H9 (cell line): Measurements from ENCODE around the gene SMYD1. TPM values are rescaled to one million over a fixed set of nuclear protein-coding genes. Genes with fewer than 3 reads are reported as not detected.

Experiments used
- DNase-seq: peaks from one replicate; pipeline ENCODE4 v3.0.0-alpha.2; 2017
- H2AFZ ChIP-seq: one replicate; pipeline ENCODE4 v1.6.1; 2013; ENCODE audit warnings: mild to moderate bottlenecking, low read length, control low read depth, moderate library complexity
- H2AK5ac ChIP-seq: 2 replicates; pipeline ENCODE4 v1.6.1; 2013; ENCODE audit warnings: low read length, control low read depth, mixed read lengths; ENCODE audit not compliant: insufficient read length
- H2BK120ac ChIP-seq: one replicate; pipeline ENCODE4 v1.6.1; 2013; ENCODE audit warnings: low read depth, mild to moderate bottlenecking, low read length, control low read depth, inconsistent platforms; ENCODE audit not compliant: poor library complexity, severe bottlenecking
- H2BK12ac ChIP-seq: 2 replicates; pipeline ENCODE4 v1.6.1; 2013; ENCODE audit warnings: low read length, control low read depth, mixed read lengths, low read depth; ENCODE audit not compliant: insufficient read length
- H2BK15ac ChIP-seq: 2 replicates; pipeline ENCODE4 v1.6.1; 2013; ENCODE audit warnings: low read depth, low read length, control low read depth
- H2BK20ac ChIP-seq: one replicate; pipeline ENCODE4 v1.6.1; 2013; ENCODE audit warnings: low read depth, mild to moderate bottlenecking, low read length, control low read depth, inconsistent platforms; ENCODE audit not compliant: poor library complexity, severe bottlenecking
- H2BK5ac ChIP-seq: 2 replicates; pipeline ENCODE4 v1.6.1; 2013; ENCODE audit warnings: low read length, control low read depth, mixed read lengths; ENCODE audit not compliant: insufficient read length
- H3K14ac ChIP-seq: 2 replicates; pipeline ENCODE4 v1.6.1; 2013; ENCODE audit warnings: low read length, control low read depth; ENCODE audit not compliant: insufficient read depth
- H3K18ac ChIP-seq: 2 replicates; pipeline ENCODE4 v1.6.1; 2013; ENCODE audit warnings: low read depth, mild to moderate bottlenecking, mixed read lengths, low read length, control low read depth; ENCODE audit not compliant: insufficient read length
- H3K23ac ChIP-seq: 2 replicates; pipeline ENCODE4 v1.6.1; 2013; ENCODE audit warnings: low read length, control low read depth, mixed read lengths, low read depth; ENCODE audit not compliant: insufficient read length
- H3K23me2 ChIP-seq: 2 replicates; pipeline ENCODE4 v1.6.1; 2013; ENCODE audit warnings: low read depth, mild to moderate bottlenecking, mixed read lengths, low read length, control low read depth; ENCODE audit not compliant: insufficient read length, poor library complexity, severe bottlenecking
- H3K27ac ChIP-seq: 2 replicates; pipeline ENCODE4 v1.5.1; 2013; ENCODE audit warnings: low read length, control low read depth, mixed read lengths, low read depth; ENCODE audit not compliant: insufficient read length
- H3K27me3 ChIP-seq: 2 replicates; pipeline ENCODE4 v1.6.1; 2013; ENCODE audit warnings: low read length, control low read depth, inconsistent platforms; ENCODE audit not compliant: insufficient read depth
- H3K4ac ChIP-seq: 2 replicates; pipeline ENCODE4 v1.6.1; 2013; ENCODE audit warnings: low read depth, mild to moderate bottlenecking, control low read depth, inconsistent platforms, low read length, moderate library complexity
- H3K4me1 ChIP-seq: 2 replicates; pipeline ENCODE4 v1.6.1; 2013; ENCODE audit warnings: low read length, control low read depth, inconsistent platforms; ENCODE audit not compliant: insufficient read depth
- H3K4me2 ChIP-seq: 2 replicates; pipeline ENCODE4 v1.6.1; 2013; ENCODE audit warnings: low read length, control low read depth, mixed read lengths; ENCODE audit not compliant: insufficient read length, insufficient read depth
- H3K56ac ChIP-seq: 2 replicates; pipeline ENCODE4 v1.6.1; 2013; ENCODE audit warnings: low read depth, mild to moderate bottlenecking, mixed read lengths, low read length, control low read depth; ENCODE audit not compliant: insufficient read length
- H3K79me1 ChIP-seq: 2 replicates; pipeline ENCODE4 v1.6.1; 2013; ENCODE audit warnings: low read depth, mild to moderate bottlenecking, moderate library complexity, low read length, control low read depth, inconsistent platforms; ENCODE audit not compliant: insufficient read depth, poor library complexity, severe bottlenecking
- H3K79me2 ChIP-seq: 2 replicates; pipeline ENCODE4 v1.6.1; 2013; ENCODE audit warnings: low read length, control low read depth, inconsistent platforms; ENCODE audit not compliant: insufficient read depth
- H3K9ac ChIP-seq: 2 replicates; pipeline ENCODE4 v1.6.1; 2013; ENCODE audit warnings: low read length, control low read depth, mixed read lengths; ENCODE audit not compliant: insufficient read length; ENCODE audit errors: extremely low read depth
- H3K9me3 ChIP-seq: one replicate; pipeline ENCODE4 v1.6.1; 2013; ENCODE audit warnings: low read depth, low read length, inconsistent platforms; ENCODE audit not compliant: control insufficient read depth
- H3T11ph ChIP-seq: one replicate; pipeline ENCODE4 v1.6.1; 2013; ENCODE audit warnings: mild to moderate bottlenecking, low read length, control low read depth, inconsistent platforms
- H4K20me1 ChIP-seq: one replicate; pipeline ENCODE4 v1.6.1; 2013; ENCODE audit not compliant: control insufficient read depth, insufficient read length, insufficient read depth
- H4K5ac ChIP-seq: 2 replicates; pipeline ENCODE4 v1.6.1; 2013; ENCODE audit warnings: low read depth, mild to moderate bottlenecking, mixed read lengths, low read length, control low read depth; ENCODE audit not compliant: insufficient read length
- H4K8ac ChIP-seq: replicated peaks from 2 replicates; pipeline ENCODE4 v1.6.1; 2013; ENCODE audit warnings: low read length, control low read depth, mixed read lengths, low read depth; ENCODE audit not compliant: insufficient read length
- H4K91ac ChIP-seq: 2 replicates; pipeline ENCODE4 v1.6.1; 2013; ENCODE audit warnings: low read depth, mild to moderate bottlenecking, moderate library complexity, mixed read lengths, low read length, control low read depth; ENCODE audit not compliant: insufficient read length
- H3K27ac Mint-ChIP-seq, 3 experiments: 2 replicates in 2 of 3; 3 replicates in 1 of 3; pipeline ENCODE4 v1.8.0; 2020 to 2021; ENCODE audit warnings: mixed read lengths in 3 of 3, mild to moderate bottlenecking in 1 of 3, moderate library complexity in 1 of 3
- H3K27me3 Mint-ChIP-seq: 2 replicates; pipeline ENCODE4 v1.8.0; 2021; ENCODE audit warnings: low read depth, mild to moderate bottlenecking, moderate library complexity, mixed read lengths
- H3K36me3 Mint-ChIP-seq, 3 experiments: 2 replicates in 2 of 3; 3 replicates in 1 of 3; pipeline ENCODE4 v1.8.0; 2020 to 2021; ENCODE audit warnings: low read depth in 3 of 3, mixed read lengths in 3 of 3; ENCODE audit not compliant: insufficient read depth in 1 of 3
- H3K4me1 Mint-ChIP-seq, 2 experiments: 2 replicates each; pipeline ENCODE4 v1.8.0; 2020; ENCODE audit warnings: mixed read lengths in 2 of 2
- H3K4me3 Mint-ChIP-seq, 2 experiments: 2 replicates in 1 of 2; 3 replicates in 1 of 2; pipeline ENCODE4 v1.8.0; 2020 to 2021; ENCODE audit warnings: mild to moderate bottlenecking in 2 of 2, mixed read lengths in 2 of 2, moderate library complexity in 1 of 2
- H3K9me3 Mint-ChIP-seq, 2 experiments: 2 replicates in 1 of 2; 3 replicates in 1 of 2; pipeline ENCODE4 v1.8.0; 2020; ENCODE audit warnings: mild to moderate bottlenecking in 2 of 2, mixed read lengths in 2 of 2, moderate library complexity in 1 of 2
- CTCF ChIP-seq: fragments of 200-600 bp; sonication (generic); conservative IDR thresholded peaks from 3 replicates; pipeline ENCODE4 v1.8.0; 2021; ENCODE audit warnings: antibody characterized with exemption, mild to moderate bottlenecking
- WGBS: extraction: QIAGEN DNeasy Blood & Tissue Kit; methylation state at CpG from one replicate; pipeline ENCODE4 v1.1.7; 2013; ENCODE audit warnings: missing lambda C conversion rate, low lambda C conversion rate, mixed read lengths; ENCODE audit not compliant: insufficient read length; ENCODE audit errors: extremely low coverage; 5-methylcytosine and 5-hydroxymethylcytosine counted together
- total RNA-seq: library from RNA; stranded (reverse); gene quantifications from 2 replicates; pipeline ENCODE4 v1.2.1, GENCODE V29; 2021

Gene SMYD1
- total RNA-seq, 1 experiment from 2014 or later = not detected

GRCh38 chr2:88053934-88054781, 13.5 kb upstream of the SMYD1 start:
- no peaks in the 10 kb centered on the region for H3K27me3 ChIP-seq
- peaks cover 4 to 9% (median 6%) of the 10 kb centered on the region in 3 experiments; a peak in 5 of 7 replicates for H3K36me3 Mint-ChIP-seq
- no peak overlapping the region for H2BK5ac ChIP-seq
- H3K14ac ChIP-seq = no peak overlapping the region
- no peaks in the 10 kb centered on the region for H4K20me1 ChIP-seq
- peak overlapping the region in 1 of 3 experiments; percentile 99; a peak in 2 of 7 replicates for H3K27ac Mint-ChIP-seq
- no peak for TF ChIP-seq CTCF
- H2BK15ac ChIP-seq = no peak overlapping the region
- peak overlapping the region; percentile 85 for H3K4me2 ChIP-seq
- no peak overlapping the region for H3K18ac ChIP-seq
- no peaks in the 10 kb centered on the region for H3K23me2 ChIP-seq
- no peak overlapping the region for H3K4ac ChIP-seq
- no peak overlapping the region for H2AFZ ChIP-seq
- H3K27ac ChIP-seq = no peak overlapping the region
- no peak overlapping the region for H3K56ac ChIP-seq
- no peak overlapping the region for H3T11ph ChIP-seq
- H3K4me1 ChIP-seq = no peaks in the 10 kb centered on the region; the same call in 1 of the 2 replicates
- H2AK5ac ChIP-seq = no peak overlapping the region
- no peak for DNase-seq
- H4K5ac ChIP-seq = no peak overlapping the region
- no peaks in the 10 kb centered on the region; a peak in 2 of 5 replicates for H3K9me3 Mint-ChIP-seq
- H3K79me1 ChIP-seq = peaks cover 4% of the 10 kb centered on the region
- no peak overlapping the region for H3K23ac ChIP-seq
- no peaks in the 10 kb centered on the region; the same call in 1 of the 2 replicates for H3K79me2 ChIP-seq
- peak overlapping the region; percentile 95 for H3K4me3 Mint-ChIP-seq
- no peak overlapping the region for H2BK20ac ChIP-seq
- no CpG with 5 or more reads among the region's 10 CpGs for WGBS
- H2BK12ac ChIP-seq = no peak overlapping the region
- peak overlapping the region; percentile 55 for H3K9ac ChIP-seq
- H3K9me3 ChIP-seq = no peaks in the 10 kb centered on the region
- no peaks in the 10 kb centered on the region; the same call in 1 of the 2 replicates for H3K27me3 Mint-ChIP-seq
- H3K4me1 Mint-ChIP-seq = peaks cover 23 to 24% of the 10 kb centered on the region in 2 experiments
- no peak overlapping the region for H4K8ac ChIP-seq
- no peak overlapping the region for H2BK120ac ChIP-seq
- no peak overlapping the region for H4K91ac ChIP-seq
